ENCODE data around the gene RTP4. TPM values are rescaled to one million over a fixed set of nuclear protein-coding genes. Genes with fewer than 3 reads are reported as not detected.
A peak's percentile ranks its signal among the peaks of the same experiment; 100 is the strongest.
"Not testable (repeated sequence)": the region's sequence is repeated elsewhere in the genome, so short reads cannot be mapped to it uniquely, and the experiment has no call there.

The RTP4 gene
- polyA plus RNA-seq, 1 donor: 15.8 TPM

DNA sequence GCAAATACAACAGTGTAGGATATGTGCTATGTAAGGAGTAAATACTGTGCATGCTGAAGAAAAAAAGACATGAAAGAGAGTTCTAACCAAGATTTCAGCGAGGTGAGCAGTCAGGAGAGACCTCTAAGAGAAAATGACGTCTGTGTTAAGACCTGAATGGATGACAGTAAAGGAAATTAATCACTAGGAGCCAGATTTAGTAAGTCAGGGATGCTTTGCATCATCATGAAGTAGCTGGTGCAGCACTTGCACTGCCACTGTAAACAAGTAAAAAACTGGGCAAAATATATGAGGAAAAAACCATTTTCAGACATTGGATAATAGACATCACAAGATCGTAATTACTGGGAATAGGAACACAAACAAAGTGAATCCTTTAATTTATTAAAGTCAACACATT, 32.6 kb downstream of the RTP4 start:
- Histone ChIP-seq H3K9me3 (ENCODE audit: control insufficient read depth, low read depth, low read length) (no peaks in the 10 kb centered on the region), H3K4me3 (ENCODE audit: low read length) (no peak overlapping the region), H3K4me1 (ENCODE audit: control insufficient read depth, insufficient read depth, low read length) (no peaks in the 10 kb centered on the region), H3K27me3 (ENCODE audit: control insufficient read depth, insufficient read depth, low read length) (no peaks in the 10 kb centered on the region), H3K27ac (ENCODE audit: low read length) (no peak overlapping the region), H3K36me3 (ENCODE audit: control insufficient read depth, insufficient read depth, low read length) (no peaks in the 10 kb centered on the region)
- no peak for DNase-seq
- WGBS (ENCODE audit: insufficient coverage, low lambda C conversion rate): 90% methylated on average over 3 of the region's 3 CpGs

DNA sequence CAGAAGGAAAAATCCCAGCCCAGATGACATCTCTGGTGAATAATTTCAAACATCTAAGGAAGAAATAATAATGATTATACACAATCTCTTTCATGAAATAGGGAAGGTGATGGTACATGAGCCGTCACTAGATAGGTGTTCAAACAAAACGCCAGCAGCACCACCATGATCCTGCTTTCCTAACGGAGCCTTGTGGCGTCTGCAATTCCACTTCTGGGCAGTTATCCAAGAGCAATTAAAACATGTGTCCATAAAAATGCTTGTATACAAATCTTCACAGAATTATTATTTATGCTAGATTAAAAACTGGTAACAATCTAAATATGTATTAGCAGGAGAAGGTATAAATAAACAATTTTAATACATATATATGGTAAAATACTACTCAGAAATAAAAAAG, 33.7 kb downstream of the RTP4 start:
- no peaks in the 10 kb centered on the region for H3K36me3 ChIP-seq (ENCODE audit: control insufficient read depth, insufficient read depth, low read length)
- WGBS (ENCODE audit: insufficient coverage, low lambda C conversion rate): no CpG with 5 or more reads among the region's 4 CpGs
- H3K4me3 ChIP-seq (ENCODE audit: low read length): no peak overlapping the region
- H3K27me3 ChIP-seq (ENCODE audit: control insufficient read depth, insufficient read depth, low read length): no peaks in the 10 kb centered on the region
- no peaks in the 10 kb centered on the region for H3K9me3 ChIP-seq (ENCODE audit: control insufficient read depth, low read depth, low read length)
- no peak overlapping the region for H3K27ac ChIP-seq (ENCODE audit: low read length)
- no peak for DNase-seq
- H3K4me1 ChIP-seq (ENCODE audit: control insufficient read depth, insufficient read depth, low read length): no peaks in the 10 kb centered on the region

DNA sequence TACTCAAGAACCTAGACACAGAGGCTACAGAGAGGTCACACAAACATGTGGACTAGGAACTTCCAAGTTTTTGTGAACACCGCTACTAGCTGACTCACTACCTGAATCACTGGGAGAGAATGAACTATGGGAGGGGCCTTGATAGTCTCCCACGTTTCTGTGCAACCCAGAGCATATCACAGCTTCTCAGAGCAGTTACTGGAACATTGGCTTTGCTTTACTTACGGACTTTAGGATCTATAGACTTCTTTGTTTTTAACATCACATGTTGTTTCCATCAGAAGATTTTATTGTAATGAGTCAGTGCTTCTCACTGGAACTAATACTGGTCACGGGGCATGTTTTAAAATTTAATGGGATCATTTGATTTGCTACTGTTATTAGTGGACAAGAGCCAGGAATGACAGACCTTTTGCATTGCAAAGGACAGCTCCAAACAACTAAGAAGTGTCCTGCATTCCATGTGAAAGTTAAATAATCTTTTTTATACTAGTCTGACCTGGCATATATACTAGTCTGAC, 35.6 kb downstream of the RTP4 start:
- no CpG with 5 or more reads among the region's 4 CpGs for WGBS (ENCODE audit: insufficient coverage, low lambda C conversion rate)
- Histone ChIP-seq H3K4me3 (ENCODE audit: low read length) (no peak overlapping the region), H3K27ac (ENCODE audit: low read length) (no peak overlapping the region), H3K4me1 (ENCODE audit: control insufficient read depth, insufficient read depth, low read length) (no peaks in the 10 kb centered on the region), H3K27me3 (ENCODE audit: control insufficient read depth, insufficient read depth, low read length) (no peaks in the 10 kb centered on the region), H3K36me3 (ENCODE audit: control insufficient read depth, insufficient read depth, low read length) (no peaks in the 10 kb centered on the region), H3K9me3 (ENCODE audit: control insufficient read depth, low read depth, low read length) (no peaks in the 10 kb centered on the region)
- no peak for DNase-seq

DNA sequence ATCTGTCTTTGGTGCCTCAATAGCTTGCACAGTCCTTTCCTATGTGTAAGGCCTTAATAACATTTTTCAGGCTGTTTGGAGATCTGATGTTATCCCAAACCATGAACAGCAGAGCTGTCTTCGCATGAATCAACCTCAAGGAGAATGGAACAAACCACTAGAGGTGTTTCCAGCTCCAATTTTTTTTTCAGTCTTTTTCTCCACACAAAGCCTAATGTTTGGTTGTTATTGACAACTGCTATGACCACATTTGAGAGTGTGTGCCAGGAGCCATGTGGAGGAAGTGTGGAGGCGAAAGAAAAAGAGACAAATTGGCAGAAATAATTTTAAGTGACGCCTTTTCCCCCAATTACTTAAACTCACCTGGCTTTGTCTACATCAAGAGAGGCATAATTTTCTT, 38.7 kb downstream of the RTP4 start:
- WGBS (ENCODE audit: insufficient coverage, low lambda C conversion rate): 86% methylated on average over 2 of the region's 3 CpGs

DNA sequence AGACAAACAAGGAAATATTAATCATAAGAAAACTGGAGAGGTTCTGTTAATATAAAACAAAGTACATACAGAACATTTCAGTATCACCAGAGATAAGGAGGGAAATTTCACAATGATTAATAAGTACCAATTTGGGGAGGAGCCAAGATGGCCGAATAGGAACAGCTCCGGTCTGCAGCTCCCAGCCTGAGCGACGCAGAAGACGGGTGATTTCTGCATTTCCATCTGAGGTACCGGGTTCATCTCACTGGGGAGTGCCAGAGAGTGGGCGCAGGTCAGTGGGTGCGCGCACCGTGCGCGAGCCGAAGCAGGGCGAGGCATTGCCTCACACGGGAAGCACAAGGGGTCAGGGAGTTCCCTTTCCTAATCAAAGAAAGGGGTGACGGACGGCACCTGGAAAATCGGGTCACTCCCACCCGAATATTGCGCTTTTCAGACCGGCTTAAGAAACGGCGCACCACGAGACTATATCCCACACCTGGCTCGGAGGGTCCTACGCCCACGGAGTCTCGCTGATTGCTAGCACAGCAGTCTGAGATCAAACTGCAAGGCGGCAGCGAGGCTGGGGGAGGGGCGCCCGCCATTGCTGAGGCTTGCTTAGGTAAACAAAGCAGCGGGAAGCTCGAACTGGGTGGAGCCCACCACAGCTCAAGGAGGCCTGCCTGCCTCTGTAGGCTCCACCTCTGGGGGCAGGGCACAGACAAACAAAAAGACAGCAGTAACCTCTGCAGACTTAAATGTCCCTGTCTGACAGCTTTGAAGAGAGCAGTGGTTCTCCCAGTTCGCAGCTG, 44.0 kb downstream of the RTP4 start:
- H3K27me3 ChIP-seq (ENCODE audit: control insufficient read depth, insufficient read depth, low read length); H3K9me3 ChIP-seq (ENCODE audit: control insufficient read depth, low read depth, low read length); H3K27ac ChIP-seq (ENCODE audit: low read length); H3K4me1 ChIP-seq (ENCODE audit: control insufficient read depth, insufficient read depth, low read length); H3K36me3 ChIP-seq (ENCODE audit: control insufficient read depth, insufficient read depth, low read length); H3K4me3 ChIP-seq (ENCODE audit: low read length): not testable (repeated sequence)
- WGBS (ENCODE audit: insufficient coverage, low lambda C conversion rate): no CpG with 5 or more reads among the region's 35 CpGs
- DNase-seq: peak in 1 of 2 donors; percentile 18

More for the DNA sequence above, 38.7 kb downstream of the RTP4 start:
- H3K4me1 ChIP-seq (ENCODE audit: control insufficient read depth, insufficient read depth, low read length): no peaks in the 10 kb centered on the region
- no peaks in the 10 kb centered on the region for H3K9me3 ChIP-seq (ENCODE audit: control insufficient read depth, low read depth, low read length)
- no peaks in the 10 kb centered on the region for H3K36me3 ChIP-seq (ENCODE audit: control insufficient read depth, insufficient read depth, low read length)
- H3K27me3 ChIP-seq (ENCODE audit: control insufficient read depth, insufficient read depth, low read length): no peaks in the 10 kb centered on the region
- H3K27ac ChIP-seq (ENCODE audit: low read length): no peak overlapping the region
- no peak for DNase-seq
- no peak overlapping the region for H3K4me3 ChIP-seq (ENCODE audit: low read length)

Other genes with a start within 250 kb of the RTP4 start
- gene RPL39L, start 228.9 kb upstream of the RTP4 start, polyA plus RNA-seq: 13.1 TPM
- gene RTP1, start 170.9 kb upstream of the RTP4 start, polyA plus RNA-seq: 0.12 TPM
- 56.6 TPM for gene MASP1, start 76.6 kb upstream of the RTP4 start, polyA plus RNA-seq

Measured in large intestine (tissue), 3 donors.